GM12892 (cell line): ENCODE measurements around the gene TMCC1.
"Not testable (repeated sequence)": the region's sequence is repeated elsewhere in the genome, so short reads cannot be mapped to it uniquely, and the experiment has no call there.

Experiments used
- DNase-seq: peaks from one replicate; pipeline ENCODE4 v3.0.0; 2011; ENCODE audit not compliant: insufficient read length
- FAIRE-seq: peaks from 2 replicates; lab custom pipeline; 2011; peaks lifted over from hg19 to GRCh38; lab: Jason Lieb, UNC
- POLR2A ChIP-seq: IDR thresholded peaks from 2 replicates; pipeline ENCODE4 v1.6.1; 2011; ENCODE audit warnings: low read depth, low read length, control low read depth
- POLR2AphosphoS5 ChIP-seq: IDR thresholded peaks from 2 replicates; pipeline ENCODE4 v1.6.1; 2011; ENCODE audit warnings: low read depth, low read length, control low read depth
- TAF1 ChIP-seq: IDR thresholded peaks from 2 replicates; pipeline ENCODE4 v1.6.1; 2011; ENCODE audit warnings: low read depth, mild to moderate bottlenecking, control low read depth, low read length, borderline replicate concordance

The TMCC1 gene

DNA sequence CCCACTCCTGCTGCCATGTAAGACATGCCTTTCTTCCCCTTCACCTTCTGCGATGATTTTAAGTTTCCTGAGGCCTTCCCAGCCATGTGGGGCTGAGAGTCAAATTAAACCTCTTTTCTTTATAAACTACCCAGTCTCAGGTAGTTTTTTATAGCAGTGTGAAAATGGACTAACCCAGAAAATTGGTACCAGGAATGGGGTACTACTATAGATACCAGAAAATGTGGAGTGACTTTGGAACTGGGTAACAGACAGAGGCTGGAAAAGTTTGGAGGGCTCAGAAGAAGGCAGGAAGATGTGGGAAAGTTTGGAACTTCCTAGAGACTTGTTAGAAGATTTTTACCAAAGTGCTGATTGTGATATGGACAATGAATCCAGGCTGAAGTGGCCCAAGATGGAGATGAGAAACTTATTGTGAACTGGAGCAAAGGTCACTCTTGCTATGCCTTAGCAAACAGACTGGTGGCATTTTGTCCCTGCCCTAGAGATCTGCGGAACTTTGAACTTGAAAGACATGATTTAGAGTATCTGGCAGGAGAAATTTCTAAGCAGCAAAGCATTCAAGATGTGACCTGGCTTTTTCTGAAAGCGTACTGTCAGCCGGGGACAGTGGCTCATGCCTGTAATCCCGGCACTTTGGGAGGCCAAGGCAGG is 52.7 kb downstream of the TMCC1 start:
- no peak for DNase-seq

DNA sequence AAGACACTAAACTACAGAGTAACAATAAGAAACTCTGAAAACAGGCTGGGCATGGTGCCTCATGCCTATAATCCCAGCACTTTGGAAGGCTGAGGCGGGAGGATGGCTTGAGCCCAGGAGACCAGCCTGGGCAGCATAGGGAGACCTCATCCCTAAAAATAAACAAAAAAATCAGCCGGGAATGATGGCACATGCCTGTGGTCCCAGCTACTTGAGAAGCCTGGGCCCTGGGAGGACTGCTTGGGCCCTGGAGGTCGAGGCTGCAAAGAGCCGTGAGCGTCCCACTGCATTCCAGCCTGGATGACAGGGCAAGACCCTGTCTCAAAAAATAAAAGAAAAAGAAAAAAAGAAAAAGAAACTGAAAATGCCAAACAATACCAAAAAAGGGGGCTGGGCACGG is 55.4 kb downstream of the TMCC1 start:
- FAIRE-seq = no peak
- no peak for DNase-seq
- TF ChIP-seq POLR2AphosphoS5 = no peak
- TF ChIP-seq TAF1 = no peak
- no peak for TF ChIP-seq POLR2A

More for the DNA sequence above, 52.7 kb downstream of the TMCC1 start:
- FAIRE-seq = no peak
- no peak for TF ChIP-seq POLR2AphosphoS5

DNA sequence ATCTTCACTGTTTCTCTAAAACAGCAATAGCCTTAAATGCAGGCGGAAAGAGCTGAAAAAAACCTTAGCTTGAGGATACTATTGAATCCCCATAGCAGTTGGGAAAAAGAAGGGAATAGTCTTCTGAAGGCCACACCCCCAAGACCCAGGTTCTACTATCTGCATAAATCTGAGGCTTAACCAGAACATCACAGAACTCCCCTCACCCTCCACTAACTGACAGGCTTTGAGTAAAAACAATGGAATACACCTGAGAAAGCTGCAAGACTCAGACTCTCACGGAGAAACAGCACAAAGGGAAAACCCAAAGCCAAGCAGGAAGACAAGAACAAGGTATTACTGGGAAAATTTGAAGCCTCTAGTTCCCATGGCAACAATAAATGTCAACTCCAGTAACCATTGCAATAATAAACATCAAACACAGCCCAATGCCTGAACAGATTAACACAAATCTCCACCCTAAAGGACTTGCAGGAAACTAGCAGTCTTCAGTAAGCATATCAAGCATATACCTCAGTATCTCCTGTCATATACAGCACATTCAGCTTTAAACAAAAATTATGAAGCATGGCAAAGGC is 56.4 kb downstream of the TMCC1 start:
- FAIRE-seq (no peak), DNase-seq (no peak)
- TF ChIP-seq TAF1 = no peak
- no peak for TF ChIP-seq POLR2AphosphoS5
- no peak for TF ChIP-seq POLR2A

DNA sequence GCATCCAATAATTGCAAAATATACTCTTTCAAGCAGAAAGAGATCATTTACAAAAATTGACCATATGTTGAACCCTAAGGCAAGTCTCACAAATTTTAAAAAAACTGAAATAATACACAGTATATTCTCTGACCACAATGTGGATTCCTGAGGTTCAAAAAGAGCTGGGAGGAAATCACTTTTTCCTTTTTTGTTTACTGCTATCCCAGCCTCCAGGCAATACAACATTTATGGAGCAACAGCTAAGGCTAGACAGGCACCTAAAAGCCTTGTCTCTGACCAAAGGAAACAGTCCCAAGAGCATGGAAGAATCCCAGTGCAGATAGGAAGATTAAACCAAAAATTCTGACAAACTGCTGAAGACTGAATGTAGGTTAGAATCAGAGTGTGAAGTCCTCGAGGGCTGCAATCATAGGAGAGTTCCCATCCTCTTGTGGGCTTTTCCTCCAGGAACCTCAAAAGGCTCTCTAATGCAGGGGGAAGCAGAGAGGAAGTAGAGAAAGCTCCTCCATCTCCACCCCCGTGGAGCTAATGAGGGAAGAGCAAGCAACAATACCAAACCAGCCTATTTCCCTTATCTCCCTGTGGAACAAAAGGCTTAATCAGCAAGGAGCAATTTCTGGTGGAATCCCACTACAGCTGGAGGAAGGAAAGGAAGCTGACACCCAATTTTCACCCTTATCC is 57.0 kb downstream of the TMCC1 start:
- FAIRE-seq (no peak), DNase-seq (no peak)
- TF ChIP-seq TAF1 (no peak), POLR2AphosphoS5 (no peak), POLR2A (no peak)

DNA sequence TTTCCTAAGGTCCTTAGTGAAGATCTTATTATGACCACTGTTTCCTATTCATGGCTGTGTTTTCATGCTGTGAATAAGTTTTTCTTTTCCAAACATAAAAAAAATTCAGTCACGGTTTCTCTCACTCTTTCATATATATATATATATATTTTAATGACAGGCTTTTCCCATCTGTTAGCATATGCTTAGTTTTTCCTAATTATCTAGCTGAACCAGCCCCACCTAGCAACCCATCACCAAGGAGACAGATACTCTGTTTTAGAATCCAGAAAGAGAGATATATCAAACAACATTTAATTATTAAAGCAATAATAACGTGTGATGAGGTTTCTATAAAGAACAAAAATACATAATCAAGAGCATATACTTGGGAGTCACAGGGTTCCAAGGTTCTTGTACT is 58.3 kb downstream of the TMCC1 start:
- DNase-seq (no peak), FAIRE-seq (no peak)
- TF ChIP-seq TAF1 (no peak), POLR2A (no peak), POLR2AphosphoS5 (no peak)

DNA sequence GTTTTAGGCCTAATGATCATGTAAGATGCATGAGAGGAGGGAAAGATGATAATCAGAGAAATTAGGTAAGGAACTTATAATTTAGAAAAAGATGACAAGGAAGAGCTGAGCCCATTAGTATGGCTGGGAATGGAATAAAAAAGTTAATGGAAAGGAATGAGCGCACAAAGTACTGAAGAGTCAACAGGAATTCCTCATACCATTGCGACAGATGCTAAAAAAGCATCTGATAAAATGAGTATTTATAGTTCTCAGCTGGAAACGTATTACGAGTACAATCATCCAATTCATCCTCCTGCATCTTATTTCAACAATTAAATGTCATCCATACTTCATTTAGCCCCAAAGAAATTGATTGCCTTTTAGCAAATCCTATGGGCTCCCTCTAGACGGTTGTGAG is 58.9 kb downstream of the TMCC1 start:
- DNase-seq (no peak), FAIRE-seq (peak; percentile 48)
- no peak for TF ChIP-seq POLR2A
- no peak for TF ChIP-seq POLR2AphosphoS5

DNA sequence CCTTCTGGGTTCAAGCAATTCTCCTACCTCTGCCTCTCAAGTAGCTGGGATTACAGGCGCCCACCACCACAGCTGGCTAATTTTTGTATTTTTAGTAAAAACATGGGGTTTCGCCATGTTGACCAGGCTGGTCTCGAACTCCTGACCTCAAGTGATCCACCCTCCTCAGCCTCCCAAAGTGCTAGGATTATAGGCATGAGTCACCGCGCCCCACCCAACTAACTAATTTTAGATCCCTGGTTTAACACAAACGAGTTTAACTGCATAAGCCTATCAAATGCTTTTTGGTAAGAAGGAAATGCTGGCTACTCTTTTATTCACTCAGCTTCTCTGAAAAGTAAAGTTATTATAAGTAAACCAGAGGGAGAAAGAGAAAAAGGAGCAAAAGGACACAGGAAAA is 61.6 kb downstream of the TMCC1 start:
- not testable (repeated sequence) for FAIRE-seq, DNase-seq

DNA sequence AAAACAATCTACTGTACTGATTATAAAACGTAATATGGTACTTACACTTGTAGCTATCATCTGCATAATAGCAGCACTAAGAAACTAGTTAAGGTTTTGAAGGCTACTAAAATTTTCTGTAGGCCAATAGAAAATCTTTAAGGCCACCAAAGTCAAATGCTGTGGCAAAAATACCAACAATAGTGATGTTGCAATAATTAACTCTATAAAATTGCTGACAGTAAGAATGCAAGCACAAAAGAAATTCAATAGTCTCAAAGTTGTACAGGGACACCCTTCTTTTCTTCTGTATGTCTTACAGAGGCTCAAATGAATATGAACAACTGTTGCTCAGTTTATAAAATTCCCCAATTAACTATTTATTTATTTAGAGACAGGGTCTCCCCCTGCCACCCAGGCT is 62.0 kb downstream of the TMCC1 start:
- FAIRE-seq (no peak), DNase-seq (no peak)
- TF ChIP-seq POLR2AphosphoS5 = no peak
- no peak for TF ChIP-seq POLR2A

DNA sequence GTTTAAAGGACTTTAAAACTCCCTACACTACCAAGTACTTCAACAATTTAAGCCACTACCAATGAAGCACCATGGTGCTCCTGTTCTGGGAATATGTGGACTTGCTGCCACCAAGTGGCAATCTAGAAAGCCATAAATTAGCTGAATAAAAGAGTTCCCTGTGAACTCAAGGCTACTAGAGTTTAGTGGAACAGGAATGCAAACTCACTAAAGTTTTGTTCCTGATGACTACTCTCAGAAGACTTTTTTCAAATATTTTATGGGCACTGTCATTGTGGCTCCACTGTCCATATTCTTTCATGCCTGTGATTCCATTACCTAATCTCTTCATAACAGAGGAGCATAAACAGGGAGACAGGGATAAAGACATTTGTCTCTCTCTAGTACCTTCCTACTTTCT is 63.9 kb downstream of the TMCC1 start:
- FAIRE-seq (no peak), DNase-seq (no peak)
- TF ChIP-seq TAF1 (no peak), POLR2AphosphoS5 (no peak), POLR2A (no peak)

DNA sequence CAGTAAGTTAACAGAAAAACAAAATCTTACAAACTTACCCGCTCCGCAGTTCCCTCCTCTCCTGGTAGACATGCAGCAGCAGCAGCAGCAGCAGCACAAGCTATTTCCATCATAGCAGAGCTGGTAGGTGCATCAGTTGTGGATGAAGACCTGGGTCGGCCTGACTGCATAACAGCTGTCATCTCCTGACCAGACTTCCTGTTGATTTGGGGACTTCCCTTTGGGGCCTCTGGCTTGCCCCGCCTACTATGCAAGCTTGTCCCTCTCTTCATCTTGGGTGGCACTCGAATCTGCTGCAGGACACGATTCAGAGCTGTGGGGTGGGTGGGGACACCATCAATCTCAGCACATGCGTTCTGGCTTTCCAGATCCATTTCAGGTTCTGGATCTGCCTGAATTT is 65.7 kb downstream of the TMCC1 start:
- DNase-seq (no peak), FAIRE-seq (peak; percentile 74)
- TF ChIP-seq TAF1 (no peak), POLR2AphosphoS5 (no peak), POLR2A (no peak)

DNA sequence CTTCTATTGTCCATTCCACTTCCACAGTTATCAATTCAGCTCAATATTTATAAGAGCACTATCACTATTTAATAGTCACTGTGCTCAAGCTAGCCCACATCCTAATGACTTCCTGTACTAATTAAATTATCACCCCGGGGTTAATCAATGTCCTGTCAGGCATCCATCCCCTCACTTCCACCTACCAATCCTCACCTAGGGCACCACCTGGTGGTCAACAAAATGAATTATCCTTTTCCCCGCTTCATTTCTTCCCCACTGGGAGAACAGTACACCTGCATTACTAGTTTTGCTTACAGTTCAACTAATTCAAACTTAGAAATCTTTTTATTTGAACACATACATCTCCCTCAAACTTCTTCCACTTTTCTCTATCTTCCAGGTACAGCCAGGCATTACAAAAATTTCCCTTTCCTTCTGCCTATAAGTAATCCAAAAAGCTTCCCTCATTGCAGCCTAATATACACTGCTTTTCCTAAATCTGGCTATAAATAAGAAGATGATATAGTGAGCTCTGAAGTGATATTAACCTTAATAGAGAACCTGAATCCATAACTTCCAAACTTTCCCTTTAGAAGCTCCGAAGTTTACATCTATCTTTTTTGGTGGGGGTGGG is 68.5 kb downstream of the TMCC1 start:
- no peak for DNase-seq
- FAIRE-seq = peak; percentile 86
- no peak for TF ChIP-seq POLR2A
- TF ChIP-seq TAF1 = no peak
- no peak for TF ChIP-seq POLR2AphosphoS5

DNA sequence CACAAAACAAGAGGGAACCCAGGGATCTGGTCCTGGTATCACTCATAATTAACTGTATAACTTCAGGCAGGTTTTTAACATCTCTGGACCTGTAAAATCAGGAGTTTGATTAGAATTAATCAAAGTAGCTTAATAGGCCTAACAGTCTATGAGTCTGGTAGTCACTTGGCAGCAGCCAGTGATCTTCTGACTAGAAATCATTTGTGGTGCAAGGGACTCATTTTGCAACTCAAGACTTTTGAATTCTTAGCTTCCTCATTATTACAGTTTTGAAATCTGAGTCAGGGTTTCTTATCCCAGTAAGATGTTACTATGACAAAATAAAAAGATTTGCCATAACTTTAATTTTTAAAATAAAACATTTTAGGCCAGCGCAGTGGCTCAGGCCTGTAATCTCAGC is 70.8 kb downstream of the TMCC1 start:
- FAIRE-seq = peak; percentile 33
- DNase-seq = no peak
- no peak for TF ChIP-seq POLR2AphosphoS5
- TF ChIP-seq TAF1 = no peak
- TF ChIP-seq POLR2A = no peak
